Measurements from ENCODE around the gene DYNC1LI1. TPM values are rescaled to one million over a fixed set of nuclear protein-coding genes. Genes with fewer than 3 reads are reported as not detected.

DYNC1LI1 gene
- total and polyA plus RNA-seq, 9 of the 15 experiments (the other 6 are each of a cell fraction or from before 2014, with no cell fraction given), result 21.0 to 85.4 (median 61.3) TPM

GRCh38 chr3:32506466-32506865 is 64.2 kb downstream of the DYNC1LI1 start:
- Histone ChIP-seq H4K20me1 (replicated peaks; ENCODE audit: control insufficient read depth, insufficient read depth, low read length) (peaks cover 2% of the 10 kb centered on the region), H2AFZ (ENCODE audit: low read depth, low read length) (peak overlapping the region; percentile 10), H3K9me3 (replicated peaks; ENCODE audit: control insufficient read depth, insufficient read depth, low read depth, low read length) (no peaks in the 10 kb centered on the region), H3K4me3 (no peak overlapping the region), H3K27ac (ENCODE audit: extremely low read depth, low read depth, low read length) (no peak overlapping the region), H3K9me1 (ENCODE audit: control insufficient read depth, insufficient read depth, low read length) (no peaks in the 10 kb centered on the region), H3K4me2 (ENCODE audit: insufficient read depth, low read length) (no peak overlapping the region), H3K27me3 (ENCODE audit: control insufficient read depth in 2 of 2, insufficient read depth in 2 of 2, low read length in 2 of 2) (no peaks in the 10 kb centered on the region), H3K4me1 (replicated peaks in 1 of 2; ENCODE audit: control insufficient read depth in 2 of 2, insufficient read depth in 2 of 2, low read length in 2 of 2) (peaks cover 0 to under 1% of the 10 kb centered on the region in 2 experiments; a peak in 1 of 5 replicates), H3K36me3 (ENCODE audit: control insufficient read depth, insufficient read depth, low read length) (no peaks in the 10 kb centered on the region), H3K9ac (ENCODE audit: insufficient read depth in 1 of 2, low read depth in 2 of 2, low read length in 2 of 2) (no peak overlapping the region), H3K79me2 (ENCODE audit: control insufficient read depth, insufficient read depth, low read length) (peaks cover 11% of the 10 kb centered on the region)
- FAIRE-seq, result no peak
- CTCF ChIA-PET (ENCODE audit: low intra/inter-chr PET ratio), result no interaction called here
- in situ Hi-C loops (cut with MboI), result loop anchor here (5.0 kb wide), 1 partner anchor 426 kb away; no protein-coding TSS in a partner anchor
- BruUV-seq (replicated peaks), result no TSS peak
- TF ChIP-seq E2F4 (CRISPR knock-in tag; IDR thresholded peaks at IDR 0.05; ENCODE audit: low read depth) (no peak), NUFIP1 (IDR thresholded peaks at IDR 0.05; ENCODE audit: partially characterized antibody) (no peak), POU5F1 (IDR thresholded peaks at IDR 0.05; ENCODE audit: borderline replicate concordance, low read depth, low read length, partially characterized antibody) (no peak), MXD1 (CRISPR knock-in tag; IDR thresholded peaks at IDR 0.05; ENCODE audit: borderline replicate concordance, poor library complexity, severe bottlenecking) (no peak), KLF13 (tag; IDR thresholded peaks at IDR 0.05; ENCODE audit: borderline replicate concordance, low read depth) (no peak), RUNX1 (IDR thresholded peaks at IDR 0.05; ENCODE audit: low read depth) (no peak), MAFF (IDR thresholded peaks at IDR 0.05; ENCODE audit: low read length) (no peak), NFIC (IDR thresholded peaks at IDR 0.05) (no peak), FOXJ3 (CRISPR knock-in tag; IDR thresholded peaks at IDR 0.05) (no peak), DIDO1 (tag; IDR thresholded peaks at IDR 0.05; ENCODE audit: low read depth) (no peak), SMARCC2 (IDR thresholded peaks at IDR 0.05; ENCODE audit: low read depth) (no peak), ZNF24 (IDR thresholded peaks at IDR 0.05) (no peak), MBD2 (IDR thresholded peaks at IDR 0.05; ENCODE audit: borderline replicate concordance, low read depth) (no peak), SIX5 (IDR thresholded peaks at IDR 0.05; ENCODE audit: borderline replicate concordance in 1 of 2, insufficient read depth in 1 of 2, low read depth in 1 of 2, low read length in 2 of 2) (no peak)
- POLR2A ChIA-PET, result interaction anchor here (0.9 to 1.3 kb wide), 2 partner anchors 12 to 328 kb away, joined by 3 to 5 read pairs; no protein-coding TSS in a partner anchor
- no peak for DNase-seq (ENCODE audit: extremely low read depth in 1 of 4, low spot score in 3 of 4)
- 22% methylated on average over 4 of the region's 4 CpGs for WGBS (ENCODE audit: insufficient coverage, low coverage, missing lambda C conversion rate)
- intact Hi-C loops (cut with micrococcal nuclease), result no loop called here
- no peak for ATAC-seq

Data from K562 (cell line).